ENCODE measurements around the gene WDR64. TPM values are rescaled to one million over a fixed set of nuclear protein-coding genes. Genes with fewer than 3 reads are reported as not detected.

WDR64 gene
- total RNA-seq, 1 donor from 2014 or later, result not detected

GRCh38 chr1:241696815-241697639, 44.9 kb downstream of the WDR64 start:
- Mint-ChIP-seq H3K27me3 (ENCODE audit: unreplicated experiment) (no peaks in the 10 kb centered on the region), H3K4me3 (ENCODE audit: unreplicated experiment) (no peak overlapping the region), H3K27ac (ENCODE audit: unreplicated experiment) (no peak overlapping the region), H3K4me1 (ENCODE audit: low read depth, unreplicated experiment) (no peaks in the 10 kb centered on the region), H3K36me3 (ENCODE audit: unreplicated experiment) (no peaks in the 10 kb centered on the region), H3K9me3 (ENCODE audit: unreplicated experiment) (no peaks in the 10 kb centered on the region)
- no peak for DNase-seq
- TF ChIP-seq, protein P1, sequence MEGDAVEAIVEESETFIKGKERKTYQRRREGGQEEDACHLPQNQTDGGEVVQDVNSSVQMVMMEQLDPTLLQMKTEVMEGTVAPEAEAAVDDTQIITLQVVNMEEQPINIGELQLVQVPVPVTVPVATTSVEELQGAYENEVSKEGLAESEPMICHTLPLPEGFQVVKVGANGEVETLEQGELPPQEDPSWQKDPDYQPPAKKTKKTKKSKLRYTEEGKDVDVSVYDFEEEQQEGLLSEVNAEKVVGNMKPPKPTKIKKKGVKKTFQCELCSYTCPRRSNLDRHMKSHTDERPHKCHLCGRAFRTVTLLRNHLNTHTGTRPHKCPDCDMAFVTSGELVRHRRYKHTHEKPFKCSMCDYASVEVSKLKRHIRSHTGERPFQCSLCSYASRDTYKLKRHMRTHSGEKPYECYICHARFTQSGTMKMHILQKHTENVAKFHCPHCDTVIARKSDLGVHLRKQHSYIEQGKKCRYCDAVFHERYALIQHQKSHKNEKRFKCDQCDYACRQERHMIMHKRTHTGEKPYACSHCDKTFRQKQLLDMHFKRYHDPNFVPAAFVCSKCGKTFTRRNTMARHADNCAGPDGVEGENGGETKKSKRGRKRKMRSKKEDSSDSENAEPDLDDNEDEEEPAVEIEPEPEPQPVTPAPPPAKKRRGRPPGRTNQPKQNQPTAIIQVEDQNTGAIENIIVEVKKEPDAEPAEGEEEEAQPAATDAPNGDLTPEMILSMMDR (IDR thresholded peaks at IDR 0.05; ENCODE audit: partially characterized antibody, unreplicated experiment), result no peak

DNA sequence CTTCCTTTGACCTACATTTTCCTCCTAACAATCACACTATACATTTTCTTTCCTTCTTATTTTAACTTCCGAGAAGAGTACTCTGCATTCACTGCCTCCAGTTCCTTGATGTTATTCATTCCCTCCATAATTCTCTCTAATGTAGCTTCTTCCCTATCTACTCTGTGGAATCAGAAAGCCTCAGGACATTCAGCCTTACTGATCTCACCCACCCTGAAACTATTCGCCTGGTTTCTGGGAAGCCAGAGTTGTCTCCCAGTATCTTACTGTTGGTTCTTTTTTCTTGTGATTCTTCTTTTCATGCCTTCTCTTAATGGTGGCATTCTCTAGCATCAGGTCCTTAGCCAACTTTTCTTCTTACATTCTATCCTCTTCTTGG, 45.5 kb downstream of the WDR64 start:
- no peaks in the 10 kb centered on the region for H3K36me3 Mint-ChIP-seq (ENCODE audit: unreplicated experiment)
- H3K4me1 Mint-ChIP-seq (ENCODE audit: low read depth, unreplicated experiment), result no peaks in the 10 kb centered on the region
- no peaks in the 10 kb centered on the region for H3K9me3 Mint-ChIP-seq (ENCODE audit: unreplicated experiment)
- TF ChIP-seq, protein P1 (IDR thresholded peaks at IDR 0.05; ENCODE audit: partially characterized antibody, unreplicated experiment), result no peak
- no peak overlapping the region for H3K27ac Mint-ChIP-seq (ENCODE audit: unreplicated experiment)
- H3K27me3 Mint-ChIP-seq (ENCODE audit: unreplicated experiment), result no peaks in the 10 kb centered on the region
- no peak overlapping the region for H3K4me3 Mint-ChIP-seq (ENCODE audit: unreplicated experiment)
- no peak for DNase-seq

DNA sequence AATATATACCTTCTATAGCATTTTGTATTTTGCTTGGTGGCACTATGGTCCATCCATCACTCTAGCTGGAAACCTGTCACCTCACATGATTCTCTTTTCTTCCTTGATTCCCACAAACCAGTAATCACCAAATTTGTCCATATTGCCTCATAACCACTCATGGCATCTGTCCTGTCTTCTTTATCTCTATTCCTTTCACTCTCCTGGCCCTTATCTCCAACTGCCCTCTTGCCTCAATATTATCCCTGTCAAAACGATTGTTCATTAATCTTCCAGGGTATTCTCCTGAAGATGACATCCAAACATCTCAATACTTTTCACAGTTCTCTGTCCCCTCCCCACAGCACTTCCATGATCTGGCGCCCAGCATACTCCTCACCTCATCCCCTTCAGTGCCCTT, 46.1 kb downstream of the WDR64 start:
- H3K27ac Mint-ChIP-seq (ENCODE audit: unreplicated experiment), result no peak overlapping the region
- no peaks in the 10 kb centered on the region for H3K4me1 Mint-ChIP-seq (ENCODE audit: low read depth, unreplicated experiment)
- TF ChIP-seq, protein P1 (IDR thresholded peaks at IDR 0.05; ENCODE audit: partially characterized antibody, unreplicated experiment), result no peak
- H3K36me3 Mint-ChIP-seq (ENCODE audit: unreplicated experiment), result no peaks in the 10 kb centered on the region
- H3K27me3 Mint-ChIP-seq (ENCODE audit: unreplicated experiment), result no peaks in the 10 kb centered on the region
- H3K9me3 Mint-ChIP-seq (ENCODE audit: unreplicated experiment), result no peaks in the 10 kb centered on the region
- no peak for DNase-seq
- H3K4me3 Mint-ChIP-seq (ENCODE audit: unreplicated experiment), result no peak overlapping the region

DNA sequence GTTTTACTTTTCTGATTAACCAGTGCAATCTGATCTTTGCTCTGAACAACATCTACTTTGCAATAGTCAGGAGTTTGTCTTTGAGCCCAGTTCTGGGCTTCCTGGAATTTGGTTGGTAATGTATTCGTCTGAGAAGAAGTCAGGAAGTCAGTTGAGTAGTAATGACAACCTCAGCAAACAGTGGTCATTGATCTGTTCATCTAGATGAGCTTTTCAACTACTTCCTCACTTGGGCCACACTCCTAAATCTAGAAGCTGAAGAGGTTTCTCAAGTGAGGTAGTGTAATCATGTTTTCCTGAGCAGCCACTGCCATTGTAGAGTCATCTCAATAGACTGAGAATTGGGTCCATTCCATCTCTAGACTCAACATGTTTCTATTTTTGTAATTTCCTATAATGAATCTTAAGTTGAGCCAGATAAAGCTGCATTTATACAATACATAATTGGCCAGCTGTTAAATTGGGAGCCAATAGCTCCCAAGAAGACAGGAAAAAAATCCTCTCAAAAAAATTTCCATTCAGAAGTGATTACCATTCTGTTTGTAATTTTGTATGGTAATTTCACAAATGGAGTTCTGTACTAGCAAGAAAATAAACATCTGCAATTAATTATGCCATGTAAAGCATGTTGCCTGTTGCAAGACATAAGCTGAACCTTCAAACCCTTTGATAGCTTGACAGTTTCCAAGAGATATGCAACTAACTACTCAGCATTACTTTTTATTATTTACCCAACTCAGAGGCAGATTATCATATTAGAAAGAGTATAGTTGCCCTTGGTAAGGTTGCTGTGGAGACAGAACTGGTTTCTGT, 49.6 kb downstream of the WDR64 start:
- no peaks in the 10 kb centered on the region for H3K36me3 Mint-ChIP-seq (ENCODE audit: unreplicated experiment)
- no peaks in the 10 kb centered on the region for H3K9me3 Mint-ChIP-seq (ENCODE audit: unreplicated experiment)
- no peaks in the 10 kb centered on the region for H3K27me3 Mint-ChIP-seq (ENCODE audit: unreplicated experiment)
- H3K27ac Mint-ChIP-seq (ENCODE audit: unreplicated experiment), result no peak overlapping the region
- no peak for DNase-seq
- TF ChIP-seq, protein P1 (IDR thresholded peaks at IDR 0.05; ENCODE audit: partially characterized antibody, unreplicated experiment), result no peak
- no peaks in the 10 kb centered on the region for H3K4me1 Mint-ChIP-seq (ENCODE audit: low read depth, unreplicated experiment)
- H3K4me3 Mint-ChIP-seq (ENCODE audit: unreplicated experiment), result no peak overlapping the region

All from glutamatergic neuron (in vitro differentiated cells).